Renal pelvis (tissue), 3 donors: ENCODE measurements around the gene DPY19L1. TPM values are rescaled to one million over a fixed set of nuclear protein-coding genes. Genes with fewer than 3 reads are reported as not detected.

Experiments
- polyA plus RNA-seq, 3 donors: library from polyadenylated mRNA; unstranded; fragments of 120-200 nt; gene quantifications; one replicate each; pipeline ENCODE4 v1.2.1, GENCODE V29; 2013; ENCODE audit not compliant: insufficient read length in 3 of 3

Gene DPY19L1
- polyA plus RNA-seq, 3 donors: 26.0 to 33.2 (median 29.6) TPM

Other genes starting within 250 kb of the DPY19L1 start
- not detected for gene TBX20, start 216.6 kb upstream of the DPY19L1 start, polyA plus RNA-seq